H9 (cell line): ENCODE results near the gene HUS1. TPM values are rescaled to one million over a fixed set of nuclear protein-coding genes. Genes with fewer than 3 reads are reported as not detected.
A peak's percentile ranks its signal among the peaks of the same experiment; 100 is the strongest.

Source experiments
- DNase-seq: peaks from one replicate; pipeline ENCODE4 v3.0.0-alpha.2; 2017
- H2AFZ ChIP-seq: one replicate; pipeline ENCODE4 v1.6.1; 2013; ENCODE audit warnings: mild to moderate bottlenecking, low read length, control low read depth, moderate library complexity
- H2AK5ac ChIP-seq: 2 replicates; pipeline ENCODE4 v1.6.1; 2013; ENCODE audit warnings: low read length, control low read depth, mixed read lengths; ENCODE audit not compliant: insufficient read length
- H2BK120ac ChIP-seq: one replicate; pipeline ENCODE4 v1.6.1; 2013; ENCODE audit warnings: low read depth, mild to moderate bottlenecking, low read length, control low read depth, inconsistent platforms; ENCODE audit not compliant: poor library complexity, severe bottlenecking
- H2BK12ac ChIP-seq: 2 replicates; pipeline ENCODE4 v1.6.1; 2013; ENCODE audit warnings: low read length, control low read depth, mixed read lengths, low read depth; ENCODE audit not compliant: insufficient read length
- H2BK15ac ChIP-seq: 2 replicates; pipeline ENCODE4 v1.6.1; 2013; ENCODE audit warnings: low read depth, low read length, control low read depth
- H2BK20ac ChIP-seq: one replicate; pipeline ENCODE4 v1.6.1; 2013; ENCODE audit warnings: low read depth, mild to moderate bottlenecking, low read length, control low read depth, inconsistent platforms; ENCODE audit not compliant: poor library complexity, severe bottlenecking
- H2BK5ac ChIP-seq: 2 replicates; pipeline ENCODE4 v1.6.1; 2013; ENCODE audit warnings: low read length, control low read depth, mixed read lengths; ENCODE audit not compliant: insufficient read length
- H3K14ac ChIP-seq: 2 replicates; pipeline ENCODE4 v1.6.1; 2013; ENCODE audit warnings: low read length, control low read depth; ENCODE audit not compliant: insufficient read depth
- H3K18ac ChIP-seq: 2 replicates; pipeline ENCODE4 v1.6.1; 2013; ENCODE audit warnings: low read depth, mild to moderate bottlenecking, mixed read lengths, low read length, control low read depth; ENCODE audit not compliant: insufficient read length
- H3K23ac ChIP-seq: 2 replicates; pipeline ENCODE4 v1.6.1; 2013; ENCODE audit warnings: low read length, control low read depth, mixed read lengths, low read depth; ENCODE audit not compliant: insufficient read length
- H3K23me2 ChIP-seq: 2 replicates; pipeline ENCODE4 v1.6.1; 2013; ENCODE audit warnings: low read depth, mild to moderate bottlenecking, mixed read lengths, low read length, control low read depth; ENCODE audit not compliant: insufficient read length, poor library complexity, severe bottlenecking
- H3K27ac ChIP-seq: 2 replicates; pipeline ENCODE4 v1.5.1; 2013; ENCODE audit warnings: low read length, control low read depth, mixed read lengths, low read depth; ENCODE audit not compliant: insufficient read length
- H3K27me3 ChIP-seq: 2 replicates; pipeline ENCODE4 v1.6.1; 2013; ENCODE audit warnings: low read length, control low read depth, inconsistent platforms; ENCODE audit not compliant: insufficient read depth
- H3K4ac ChIP-seq: 2 replicates; pipeline ENCODE4 v1.6.1; 2013; ENCODE audit warnings: low read depth, mild to moderate bottlenecking, control low read depth, inconsistent platforms, low read length, moderate library complexity
- H3K4me1 ChIP-seq: 2 replicates; pipeline ENCODE4 v1.6.1; 2013; ENCODE audit warnings: low read length, control low read depth, inconsistent platforms; ENCODE audit not compliant: insufficient read depth
- H3K4me2 ChIP-seq: 2 replicates; pipeline ENCODE4 v1.6.1; 2013; ENCODE audit warnings: low read length, control low read depth, mixed read lengths; ENCODE audit not compliant: insufficient read length, insufficient read depth
- H3K56ac ChIP-seq: 2 replicates; pipeline ENCODE4 v1.6.1; 2013; ENCODE audit warnings: low read depth, mild to moderate bottlenecking, mixed read lengths, low read length, control low read depth; ENCODE audit not compliant: insufficient read length
- H3K79me1 ChIP-seq: 2 replicates; pipeline ENCODE4 v1.6.1; 2013; ENCODE audit warnings: low read depth, mild to moderate bottlenecking, moderate library complexity, low read length, control low read depth, inconsistent platforms; ENCODE audit not compliant: insufficient read depth, poor library complexity, severe bottlenecking
- H3K79me2 ChIP-seq: 2 replicates; pipeline ENCODE4 v1.6.1; 2013; ENCODE audit warnings: low read length, control low read depth, inconsistent platforms; ENCODE audit not compliant: insufficient read depth
- H3K9ac ChIP-seq: 2 replicates; pipeline ENCODE4 v1.6.1; 2013; ENCODE audit warnings: low read length, control low read depth, mixed read lengths; ENCODE audit not compliant: insufficient read length; ENCODE audit errors: extremely low read depth
- H3K9me3 ChIP-seq: one replicate; pipeline ENCODE4 v1.6.1; 2013; ENCODE audit warnings: low read depth, low read length, inconsistent platforms; ENCODE audit not compliant: control insufficient read depth
- H3T11ph ChIP-seq: one replicate; pipeline ENCODE4 v1.6.1; 2013; ENCODE audit warnings: mild to moderate bottlenecking, low read length, control low read depth, inconsistent platforms
- H4K20me1 ChIP-seq: one replicate; pipeline ENCODE4 v1.6.1; 2013; ENCODE audit not compliant: control insufficient read depth, insufficient read length, insufficient read depth
- H4K5ac ChIP-seq: 2 replicates; pipeline ENCODE4 v1.6.1; 2013; ENCODE audit warnings: low read depth, mild to moderate bottlenecking, mixed read lengths, low read length, control low read depth; ENCODE audit not compliant: insufficient read length
- H4K8ac ChIP-seq: replicated peaks from 2 replicates; pipeline ENCODE4 v1.6.1; 2013; ENCODE audit warnings: low read length, control low read depth, mixed read lengths, low read depth; ENCODE audit not compliant: insufficient read length
- H4K91ac ChIP-seq: 2 replicates; pipeline ENCODE4 v1.6.1; 2013; ENCODE audit warnings: low read depth, mild to moderate bottlenecking, moderate library complexity, mixed read lengths, low read length, control low read depth; ENCODE audit not compliant: insufficient read length
- H3K27ac Mint-ChIP-seq, 3 experiments: 2 replicates in 2 of 3; 3 replicates in 1 of 3; pipeline ENCODE4 v1.8.0; 2020 to 2021; ENCODE audit warnings: mixed read lengths in 3 of 3, mild to moderate bottlenecking in 1 of 3, moderate library complexity in 1 of 3
- H3K27me3 Mint-ChIP-seq: 2 replicates; pipeline ENCODE4 v1.8.0; 2021; ENCODE audit warnings: low read depth, mild to moderate bottlenecking, moderate library complexity, mixed read lengths
- H3K36me3 Mint-ChIP-seq, 3 experiments: 2 replicates in 2 of 3; 3 replicates in 1 of 3; pipeline ENCODE4 v1.8.0; 2020 to 2021; ENCODE audit warnings: low read depth in 3 of 3, mixed read lengths in 3 of 3; ENCODE audit not compliant: insufficient read depth in 1 of 3
- H3K4me1 Mint-ChIP-seq, 2 experiments: 2 replicates each; pipeline ENCODE4 v1.8.0; 2020; ENCODE audit warnings: mixed read lengths in 2 of 2
- H3K4me3 Mint-ChIP-seq, 2 experiments: 2 replicates in 1 of 2; 3 replicates in 1 of 2; pipeline ENCODE4 v1.8.0; 2020 to 2021; ENCODE audit warnings: mild to moderate bottlenecking in 2 of 2, mixed read lengths in 2 of 2, moderate library complexity in 1 of 2
- H3K9me3 Mint-ChIP-seq, 2 experiments: 2 replicates in 1 of 2; 3 replicates in 1 of 2; pipeline ENCODE4 v1.8.0; 2020; ENCODE audit warnings: mild to moderate bottlenecking in 2 of 2, mixed read lengths in 2 of 2, moderate library complexity in 1 of 2
- WGBS: extraction: QIAGEN DNeasy Blood & Tissue Kit; methylation state at CpG from one replicate; pipeline ENCODE4 v1.1.7; 2013; ENCODE audit warnings: missing lambda C conversion rate, low lambda C conversion rate, mixed read lengths; ENCODE audit not compliant: insufficient read length; ENCODE audit errors: extremely low coverage; 5-methylcytosine and 5-hydroxymethylcytosine counted together
- total RNA-seq: library from RNA; stranded (reverse); gene quantifications from 2 replicates; pipeline ENCODE4 v1.2.1, GENCODE V29; 2021
- TF ChIP-seq, protein P1 (sequence below): fragments of 200-600 bp; sonication (generic); conservative IDR thresholded peaks from 3 replicates; pipeline ENCODE4 v1.8.0; 2021; ENCODE audit warnings: antibody characterized with exemption, mild to moderate bottlenecking

The HUS1 gene
- total RNA-seq, 1 experiment from 2014 or later, result 43.1 TPM

DNA sequence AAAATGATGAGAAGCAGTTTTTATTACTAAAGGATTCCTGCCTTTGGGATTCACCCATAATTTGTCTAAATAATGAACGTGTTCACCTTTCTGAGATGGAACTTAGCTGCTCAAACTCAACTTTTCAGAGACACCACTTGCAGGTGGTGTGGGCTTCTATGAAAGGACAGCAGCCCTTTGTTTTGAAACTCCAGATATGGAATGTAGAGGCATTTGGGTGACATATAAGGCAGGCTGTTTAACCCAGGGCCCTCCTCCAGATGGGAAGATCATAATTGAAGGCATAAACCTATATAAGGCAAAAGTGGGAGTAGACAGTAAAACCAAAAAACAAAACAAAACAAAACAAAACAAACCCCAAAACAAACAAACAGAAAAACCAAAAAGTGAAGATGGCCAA lies 11.9 kb upstream of the HUS1 start:
- no peak for DNase-seq
- Histone ChIP-seq H3K4me2 (peak overlapping the region; percentile 63), H3K27ac (no peak overlapping the region), H3K79me2 (no peaks in the 10 kb centered on the region), H2BK20ac (no peak overlapping the region), H3K23me2 (peaks cover 3% of the 10 kb centered on the region), H4K5ac (no peak overlapping the region), H3K9me3 (no peaks in the 10 kb centered on the region), H3K23ac (no peak overlapping the region), H4K8ac (no peak overlapping the region), H2AFZ (peak overlapping the region; percentile 9), H3K18ac (no peak overlapping the region), H2BK5ac (no peak overlapping the region), H3K4me1 (no peaks in the 10 kb centered on the region), H3T11ph (no peak overlapping the region), H3K14ac (no peak overlapping the region), H3K27me3 (no peaks in the 10 kb centered on the region), H4K91ac (no peak overlapping the region), H3K56ac (no peak overlapping the region), H3K4ac (no peak overlapping the region), H2BK12ac (no peak overlapping the region), H4K20me1 (no peaks in the 10 kb centered on the region), H3K79me1 (no peaks in the 10 kb centered on the region), H2BK15ac (no peak overlapping the region), H3K9ac (no peak overlapping the region), H2BK120ac (no peak overlapping the region), H2AK5ac (no peak overlapping the region)
- Mint-ChIP-seq H3K4me1 (peaks cover 32% of the 10 kb centered on the region in 2 experiments), H3K4me3 (peak overlapping the region; percentile 67 to 76; a peak in 4 of 5 replicates), H3K9me3 (peaks cover 2 to 6% of the 10 kb centered on the region in 2 experiments), H3K27ac (peak overlapping the region; percentile 15 to 80 (median 23); a peak in 5 of 7 replicates), H3K27me3 (no peaks in the 10 kb centered on the region), H3K36me3 (peaks cover 0 to 6% (median 4%) of the 10 kb centered on the region in 3 experiments; a peak in 3 of 7 replicates)
- no CpG with 5 or more reads among the region's 1 CpG for WGBS
- TF ChIP-seq, protein P1, sequence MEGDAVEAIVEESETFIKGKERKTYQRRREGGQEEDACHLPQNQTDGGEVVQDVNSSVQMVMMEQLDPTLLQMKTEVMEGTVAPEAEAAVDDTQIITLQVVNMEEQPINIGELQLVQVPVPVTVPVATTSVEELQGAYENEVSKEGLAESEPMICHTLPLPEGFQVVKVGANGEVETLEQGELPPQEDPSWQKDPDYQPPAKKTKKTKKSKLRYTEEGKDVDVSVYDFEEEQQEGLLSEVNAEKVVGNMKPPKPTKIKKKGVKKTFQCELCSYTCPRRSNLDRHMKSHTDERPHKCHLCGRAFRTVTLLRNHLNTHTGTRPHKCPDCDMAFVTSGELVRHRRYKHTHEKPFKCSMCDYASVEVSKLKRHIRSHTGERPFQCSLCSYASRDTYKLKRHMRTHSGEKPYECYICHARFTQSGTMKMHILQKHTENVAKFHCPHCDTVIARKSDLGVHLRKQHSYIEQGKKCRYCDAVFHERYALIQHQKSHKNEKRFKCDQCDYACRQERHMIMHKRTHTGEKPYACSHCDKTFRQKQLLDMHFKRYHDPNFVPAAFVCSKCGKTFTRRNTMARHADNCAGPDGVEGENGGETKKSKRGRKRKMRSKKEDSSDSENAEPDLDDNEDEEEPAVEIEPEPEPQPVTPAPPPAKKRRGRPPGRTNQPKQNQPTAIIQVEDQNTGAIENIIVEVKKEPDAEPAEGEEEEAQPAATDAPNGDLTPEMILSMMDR, result no peak
